ENCODE data around the gene PARD6B. TPM values are rescaled to one million over a fixed set of nuclear protein-coding genes. Genes with fewer than 3 reads are reported as not detected.

The PARD6B gene
- total and polyA plus RNA-seq, 2 donors (not counting 3 experiments of a cell fraction or from before 2014, with no cell fraction given) = 0.03 TPM; not detected in 1

- H3K4me3 ChIP-seq (replicated peaks in 1 of 3; ENCODE audit: insufficient read depth in 1 of 3, low read depth in 1 of 3, low read length in 3 of 3) = no peak overlapping the region
- CTCF ChIA-PET = interaction anchor here (1.0 to 3.4 kb wide), 3 partner anchors 17 to 101 kb away, joined by 3 to 25 read pairs (median 3); no protein-coding TSS in a partner anchor
- TF ChIP-seq FOS (IDR thresholded peaks at IDR 0.05; ENCODE audit: borderline replicate concordance, insufficient read depth, low read length) (no peak), POLR2A (IDR thresholded peaks at IDR 0.05; ENCODE audit: low read depth, low read length) (no peak), POLR2AphosphoS5 (IDR thresholded peaks at IDR 0.05; ENCODE audit: insufficient read depth, low read depth, low read length) (no peak), GATA2 (IDR thresholded peaks at IDR 0.05; ENCODE audit: insufficient read depth, insufficient read length, low read depth, low read length) (no peak), CTCF (IDR thresholded peaks at IDR 0.05; ENCODE audit: extremely low read depth in 1 of 2, insufficient read depth in 1 of 2, low read depth in 1 of 2, low read length in 2 of 2) (no peak), EZH2 (IDR thresholded peaks at IDR 0.05; ENCODE audit: borderline replicate concordance, low read depth, low read length, severe bottlenecking) (no peak), MYC (IDR thresholded peaks at IDR 0.05; ENCODE audit: low read depth, low read length) (no peak)
- POLR2A ChIA-PET = no interaction called here
- no peaks in the 10 kb centered on the region for H4K20me1 ChIP-seq (replicated peaks; ENCODE audit: control insufficient read depth, extremely low read depth, insufficient read depth, low read length)
- no peak overlapping the region for H3K27ac ChIP-seq (ENCODE audit: insufficient read depth, low read depth, low read length)
- no peaks in the 10 kb centered on the region for H3K9me1 ChIP-seq (replicated peaks; ENCODE audit: control insufficient read depth, extremely low read depth, insufficient read depth, low read length)
- H3K79me2 ChIP-seq (ENCODE audit: control insufficient read depth, insufficient read depth, low read length) = no peaks in the 10 kb centered on the region
- no peak overlapping the region for H3K9ac ChIP-seq (replicated peaks; ENCODE audit: extremely low read depth, insufficient read depth, low read length)
- H3K27me3 ChIP-seq (ENCODE audit: control insufficient read depth in 2 of 2, insufficient read depth in 2 of 2, low read length in 2 of 2) = peaks cover 16% of the 10 kb centered on the region in 2 experiments
- dilution Hi-C loops (cut with MboI; ENCODE audit: extremely low pct_ligation_motif_present, low sequenced_read_pairs) = no loop called here
- H3K9me3 ChIP-seq (replicated peaks; ENCODE audit: control insufficient read depth, insufficient read depth, low read length) = no peaks in the 10 kb centered on the region
- BruUV-seq (replicated peaks) = no TSS peak
- FAIRE-seq (no peak), DNase-seq (ENCODE audit: low read depth, low spot score) (no peak)
- H3K36me3 ChIP-seq (ENCODE audit: control insufficient read depth in 2 of 2, extremely low read depth in 1 of 2, insufficient read depth in 2 of 2, low read length in 2 of 2) = no peaks in the 10 kb centered on the region
- H3K4me1 ChIP-seq (ENCODE audit: control insufficient read depth, extremely low read depth, insufficient read depth, low read length) = no peaks in the 10 kb centered on the region
- intact Hi-C loops (cut with micrococcal nuclease) = no loop called here
- no peak overlapping the region for H2AFZ ChIP-seq (ENCODE audit: low read depth, low read length)
- H3K4me2 ChIP-seq (ENCODE audit: insufficient read depth, low read length) = no peak overlapping the region
Observed at GRCh38 chr20:50726955-50727791, 4.2 kb upstream of the PARD6B start.

All from endothelial cell of umbilical vein (primary cell).